ENCODE measurements around the gene FHIT.
"Not testable (repeated sequence)": the region's sequence is repeated elsewhere in the genome, so short reads cannot be mapped to it uniquely, and the experiment has no call there.

The FHIT gene

DNA sequence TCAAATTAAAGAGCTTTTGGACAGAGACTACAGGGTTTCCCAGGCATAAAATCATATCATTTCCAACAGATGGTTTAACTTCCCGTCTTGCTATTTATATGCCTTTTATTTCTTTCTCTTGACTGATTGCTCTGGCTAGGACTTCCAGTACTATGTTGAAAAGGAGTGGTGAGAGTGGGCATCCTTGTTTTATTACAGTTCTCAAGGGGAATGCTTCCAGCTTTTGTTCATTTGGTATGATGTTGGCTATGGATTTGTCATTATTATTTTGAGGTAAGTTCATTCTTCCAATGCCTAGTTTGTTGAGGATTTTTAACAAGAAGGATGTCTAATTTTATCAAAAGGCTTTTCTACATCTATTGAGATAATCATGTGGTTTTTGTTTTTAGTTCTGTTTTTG is 1304.9 kb downstream of the FHIT start:
- DNase-seq: no peak

GRCh38 chr3:59940718-59941117 is 1310.5 kb downstream of the FHIT start:
- DNase-seq: no peak

GRCh38 chr3:59939826-59940426 is 1311.3 kb downstream of the FHIT start:
- DNase-seq: no peak

GRCh38 chr3:59938828-59939227 is 1312.4 kb downstream of the FHIT start:
- no peak for DNase-seq

GRCh38 chr3:59937201-59937600 is 1314.1 kb downstream of the FHIT start:
- DNase-seq: no peak

DNA sequence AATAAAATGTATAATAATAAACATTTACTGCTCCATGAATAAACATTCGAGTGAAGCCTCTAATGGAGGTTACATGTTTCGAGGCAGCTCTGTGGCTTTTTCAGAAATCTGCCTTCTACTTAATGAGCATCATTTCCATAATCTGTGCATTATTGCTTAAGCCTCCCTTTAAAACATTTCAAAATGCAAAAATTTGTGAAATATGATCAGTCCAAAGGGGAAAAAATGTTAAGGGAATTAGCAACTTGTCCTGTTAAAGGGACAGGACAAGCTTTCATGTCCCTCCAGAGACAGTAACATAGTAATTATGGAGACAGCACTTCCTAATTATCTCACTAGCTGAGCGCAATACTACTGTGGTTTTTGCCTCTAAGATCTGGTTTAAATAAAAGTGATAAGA is 1314.8 kb downstream of the FHIT start:
- no peak for DNase-seq

DNA sequence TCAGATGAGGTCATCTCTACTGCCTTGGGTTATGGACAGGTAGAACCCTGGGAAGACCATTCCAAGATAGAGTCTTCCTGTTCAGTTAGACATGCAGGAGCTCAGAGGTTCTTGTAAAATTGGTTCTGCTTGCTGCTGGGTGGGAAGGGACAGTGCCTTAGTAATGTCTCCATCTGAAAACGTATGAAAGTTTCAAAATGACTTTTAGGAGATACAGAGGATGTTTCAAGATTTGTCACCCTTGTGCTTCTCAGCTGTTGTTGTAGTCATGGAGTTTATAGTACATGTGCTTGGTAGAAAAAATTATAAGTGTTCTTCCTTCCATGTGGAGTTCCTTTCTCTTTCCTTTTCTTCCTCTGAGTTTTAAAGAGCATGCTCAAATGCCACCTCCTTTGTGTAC is 1316.2 kb downstream of the FHIT start:
- DNase-seq: no peak

DNA sequence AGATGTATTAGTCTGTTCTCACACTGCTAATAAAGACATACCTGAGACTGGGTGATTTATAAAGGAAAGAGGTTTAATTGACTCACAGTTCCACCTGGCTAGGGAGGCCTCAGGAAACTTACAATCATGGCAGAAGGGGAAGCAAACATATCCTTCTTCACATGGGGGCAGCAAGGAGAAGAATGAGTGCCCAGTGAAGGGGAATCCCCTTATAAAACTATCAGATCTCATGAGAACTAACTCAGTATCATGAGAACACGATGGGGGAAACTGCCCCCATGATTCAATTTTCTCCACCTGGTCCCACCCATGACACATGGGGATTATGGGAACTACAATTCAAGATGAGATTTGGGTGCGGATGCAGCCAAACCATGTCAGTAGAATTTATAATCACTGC is 1316.7 kb downstream of the FHIT start:
- DNase-seq: not testable (repeated sequence)

DNA sequence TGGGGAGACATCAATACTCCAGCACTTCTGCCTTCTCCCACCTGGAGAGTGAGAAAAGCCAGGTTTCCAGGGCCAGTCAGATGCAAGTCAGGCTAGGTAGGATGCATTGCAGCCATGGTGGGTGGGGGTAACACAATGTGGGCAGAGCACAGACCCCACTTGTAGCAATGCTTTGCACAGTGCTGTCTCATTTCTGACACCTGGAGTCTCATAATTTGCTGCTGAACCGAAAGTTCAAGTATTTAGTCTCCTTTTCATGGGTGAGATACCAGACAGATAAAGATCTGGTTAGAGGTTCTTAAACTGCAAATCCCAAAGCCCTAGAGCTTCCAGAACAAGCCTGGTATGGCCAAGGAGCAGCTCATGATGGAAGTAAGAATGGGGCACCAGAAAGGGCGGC is 1321.1 kb downstream of the FHIT start:
- DNase-seq: no peak

GRCh38 chr3:59927056-59927455 is 1324.2 kb downstream of the FHIT start:
- DNase-seq: no peak

DNA sequence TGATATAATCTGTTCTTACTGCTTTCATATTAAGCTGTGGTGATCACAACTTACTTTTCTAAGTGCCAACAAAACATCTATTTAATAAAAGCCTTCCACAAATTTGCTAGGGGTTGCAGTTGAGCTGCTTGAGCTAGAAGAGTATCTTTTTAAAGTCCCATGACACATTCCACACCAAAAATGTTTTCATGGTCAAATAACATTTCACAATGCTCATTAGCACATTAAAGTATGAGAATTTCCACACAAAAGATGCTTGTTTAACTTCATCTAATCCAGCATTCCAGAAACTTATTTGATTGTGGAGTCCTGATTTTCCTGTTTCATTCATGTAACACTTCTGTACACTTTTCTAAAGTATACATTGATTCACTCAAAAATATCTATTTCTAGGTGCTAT is 1325.3 kb downstream of the FHIT start:
- DNase-seq: no peak

GRCh38 chr3:59922192-59922591 is 1329.1 kb downstream of the FHIT start:
- DNase-seq: no peak

DNA sequence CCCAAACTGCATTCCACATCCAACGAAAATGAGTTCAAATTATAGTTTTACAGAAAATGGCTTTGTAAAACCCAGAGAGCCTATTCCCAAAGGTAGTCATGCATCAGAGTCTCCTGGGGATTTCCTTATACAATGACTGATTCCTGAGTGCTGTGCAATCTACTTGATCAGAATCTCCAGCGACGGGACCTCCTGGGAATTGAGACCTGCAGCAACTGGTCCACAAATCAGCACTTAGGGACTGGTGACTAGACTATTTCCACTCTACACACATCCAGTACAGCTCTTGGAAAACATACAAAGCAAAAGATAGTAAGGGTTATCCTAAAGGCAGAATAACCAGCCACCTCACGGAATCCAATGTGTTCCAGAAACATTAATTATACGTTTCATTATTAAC is 1330.4 kb downstream of the FHIT start:
- no peak for DNase-seq

GRCh38 chr3:59919586-59919985 is 1331.7 kb downstream of the FHIT start:
- DNase-seq: no peak

GRCh38 chr3:59914251-59914650 is 1337.0 kb downstream of the FHIT start:
- DNase-seq: no peak

DNA sequence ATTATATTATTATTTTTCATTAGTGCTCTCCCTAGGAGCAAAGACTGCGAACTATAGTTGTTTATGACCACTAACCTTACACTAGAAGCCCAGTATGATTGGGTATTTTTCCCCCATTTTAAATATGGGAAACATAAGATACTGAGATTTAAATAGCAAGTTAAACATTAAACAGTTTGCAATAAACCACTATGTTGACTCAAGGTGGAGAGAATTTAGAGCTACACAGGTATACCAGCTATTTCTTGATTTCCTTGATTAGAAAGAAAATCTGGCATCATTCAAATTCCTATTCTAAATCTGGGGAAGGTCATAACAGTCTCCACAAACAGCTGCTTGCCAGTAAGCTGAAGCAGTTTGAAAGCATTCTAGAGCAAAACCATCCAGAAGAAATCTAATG is 1337.6 kb downstream of the FHIT start:
- DNase-seq: no peak

DNA sequence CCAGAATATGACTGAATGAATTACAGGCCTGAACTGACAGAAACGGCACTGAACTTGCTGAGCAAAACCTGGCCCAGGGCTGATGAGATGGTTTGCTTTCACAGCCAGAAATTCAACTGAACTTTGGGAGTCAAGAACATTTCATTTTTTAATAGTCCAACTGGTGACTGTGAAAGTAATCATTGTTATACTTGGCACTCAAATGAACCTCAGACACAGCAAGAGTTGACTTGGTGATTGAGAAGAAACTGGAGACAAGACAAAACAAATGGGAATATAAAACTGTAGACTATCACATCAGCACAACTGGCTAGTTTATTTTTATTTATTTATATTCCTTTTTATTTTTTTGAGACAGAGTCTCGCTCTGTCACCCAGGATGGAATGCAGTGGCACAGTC is 1342.6 kb downstream of the FHIT start:
- DNase-seq: no peak

DNA sequence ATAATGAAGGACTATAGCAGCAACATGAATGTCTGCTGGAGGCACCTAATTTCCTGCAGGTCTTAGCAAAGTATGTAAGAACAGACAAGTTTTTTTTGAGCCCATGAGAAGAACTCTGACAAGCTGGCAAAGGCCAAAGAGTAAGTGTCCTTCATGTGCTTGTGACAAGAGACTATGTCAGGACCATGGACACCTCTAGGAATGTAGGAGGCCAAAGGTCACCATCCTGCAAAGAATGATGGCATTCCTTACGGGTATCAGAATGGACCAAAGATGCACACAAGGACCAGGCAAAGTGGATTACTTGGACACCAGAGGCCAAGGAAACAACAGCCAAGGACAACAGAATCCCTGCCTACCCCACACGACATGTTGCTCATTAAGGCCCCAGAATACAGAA is 1343.0 kb downstream of the FHIT start:
- no peak for DNase-seq

- no peak for DNase-seq
Observed at GRCh38 chr3:59904296-59904695, 1347.0 kb downstream of the FHIT start.

GRCh38 chr3:59899061-59899460 is 1352.2 kb downstream of the FHIT start:
- no peak for DNase-seq

DNA sequence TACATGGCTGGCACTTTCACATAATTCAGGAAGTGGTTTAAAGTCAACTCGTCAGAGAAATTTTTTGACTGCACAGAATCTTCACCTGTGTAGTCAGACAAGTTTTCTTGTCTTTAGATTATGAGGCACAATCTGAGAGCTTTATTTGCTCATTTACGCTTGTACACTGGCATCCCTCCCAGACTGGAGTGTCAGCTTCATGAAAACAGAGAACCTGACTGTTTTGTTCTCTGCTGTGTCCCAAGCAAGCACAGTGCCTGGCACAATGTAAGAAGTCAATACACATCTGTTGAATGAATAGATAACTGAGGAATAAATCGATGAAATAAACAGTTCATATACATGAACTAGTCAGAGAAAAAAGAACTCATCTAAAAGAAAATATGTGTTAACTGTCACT is 1355.3 kb downstream of the FHIT start:
- no peak for DNase-seq

- DNase-seq: no peak
Observed at GRCh38 chr3:59894425-59895121, 1356.7 kb downstream of the FHIT start.

DNA sequence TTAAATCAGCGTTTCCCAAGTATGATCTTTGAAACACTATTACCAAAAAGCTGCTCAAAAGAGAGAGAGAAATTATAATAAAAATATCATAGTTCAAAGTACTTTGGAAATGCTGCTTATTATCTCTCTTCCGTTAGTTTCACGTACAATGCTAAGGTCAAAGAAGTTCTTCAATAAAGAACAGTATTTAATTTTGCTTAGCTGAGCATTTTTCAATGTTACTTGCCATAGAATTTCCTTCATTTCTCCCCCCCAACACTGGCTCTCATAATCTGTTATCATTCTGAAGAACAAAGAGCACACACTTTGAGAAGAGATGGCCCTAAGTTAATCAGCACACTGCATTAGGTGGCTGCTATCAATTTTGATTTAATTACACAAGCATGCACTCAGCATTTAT is 1360.6 kb downstream of the FHIT start:
- DNase-seq: no peak

DNA sequence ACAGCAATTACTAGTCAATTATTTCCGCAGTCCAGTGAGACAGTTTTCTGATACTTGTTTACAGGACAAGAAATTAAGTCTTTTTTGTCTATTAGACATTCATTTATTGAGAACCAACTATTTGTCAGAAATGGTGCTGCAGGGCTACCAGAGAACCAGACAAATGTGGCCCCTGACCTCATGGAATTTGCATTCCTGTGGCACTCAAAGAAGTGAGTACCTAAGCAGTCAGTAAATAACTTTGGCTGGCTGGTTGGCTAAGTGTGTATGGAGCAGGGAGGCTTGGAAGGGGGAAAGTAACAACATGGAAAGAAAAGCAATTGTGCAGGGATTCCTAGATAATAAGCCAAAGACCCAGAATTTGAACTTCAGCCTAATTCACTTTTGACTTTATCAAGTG is 1364.5 kb downstream of the FHIT start:
- no peak for DNase-seq

- no peak for DNase-seq
Observed at GRCh38 chr3:59885899-59886400, 1365.3 kb downstream of the FHIT start.
